ENCODE results near the gene FBXO31. TPM values are rescaled to one million over a fixed set of nuclear protein-coding genes. Genes with fewer than 3 reads are reported as not detected.
"Not testable (repeated sequence)": the region's sequence is repeated elsewhere in the genome, so short reads cannot be mapped to it uniquely, and the experiment has no call there.

The FBXO31 gene
- total RNA-seq, 1 donor from 2014 or later: 27.1 TPM

- H3K9me3 Mint-ChIP-seq: no peaks in the 10 kb centered on the region
- ChIA-PET CTCF (no interaction called here), POLR2A (no interaction called here)
- peaks cover 34% of the 10 kb centered on the region for H3K36me3 Mint-ChIP-seq (ENCODE audit: low read depth)
- H3K4me3 Mint-ChIP-seq: no peak overlapping the region
- ATAC-seq (ENCODE audit: low read depth) (no peak), DNase-seq (no peak)
- H3K27ac Mint-ChIP-seq: no peak overlapping the region
- peaks cover 31% of the 10 kb centered on the region for H3K4me1 Mint-ChIP-seq
- intact Hi-C loops (cut with micrococcal nuclease): no loop called here
- no peaks in the 10 kb centered on the region for H3K27me3 Mint-ChIP-seq
- no peak for TF ChIP-seq CTCF (IDR thresholded peaks at IDR 0.05)
Measured at GRCh38 chr16:87366288-87366687, 17.3 kb downstream of the FBXO31 start.

- no peaks in the 10 kb centered on the region for H3K9me3 Mint-ChIP-seq
- no peak for DNase-seq
- peaks cover 37% of the 10 kb centered on the region for H3K36me3 Mint-ChIP-seq (ENCODE audit: low read depth)
- TF ChIP-seq CTCF (IDR thresholded peaks at IDR 0.05): no peak
- H3K27me3 Mint-ChIP-seq: no peaks in the 10 kb centered on the region
- no peak overlapping the region for H3K27ac Mint-ChIP-seq
- intact Hi-C loops (cut with micrococcal nuclease): no loop called here
- peaks cover 31% of the 10 kb centered on the region for H3K4me1 Mint-ChIP-seq
- ATAC-seq (ENCODE audit: low read depth): no peak
- ChIA-PET POLR2A (no interaction called here), CTCF (no interaction called here)
- no peak overlapping the region for H3K4me3 Mint-ChIP-seq
Measured at GRCh38 chr16:87365021-87365713, 18.4 kb downstream of the FBXO31 start.

- ChIA-PET CTCF (no interaction called here), POLR2A (no interaction called here)
- ATAC-seq (ENCODE audit: low read depth): no peak
- Mint-ChIP-seq H3K4me3 (no peak overlapping the region), H3K9me3 (no peaks in the 10 kb centered on the region), H3K36me3 (ENCODE audit: low read depth) (peaks cover 49% of the 10 kb centered on the region), H3K4me1 (peaks cover 27% of the 10 kb centered on the region), H3K27ac (no peak overlapping the region), H3K27me3 (no peaks in the 10 kb centered on the region)
- DNase-seq: no peak
- intact Hi-C loops (cut with micrococcal nuclease): no loop called here
- no peak for TF ChIP-seq CTCF (IDR thresholded peaks at IDR 0.05)
Measured at GRCh38 chr16:87363771-87364455, 19.7 kb downstream of the FBXO31 start.

GRCh38 chr16:87362828-87363559 is 20.6 kb downstream of the FBXO31 start:
- CTCF ChIA-PET; DNase-seq; H3K4me3 Mint-ChIP-seq; ATAC-seq (ENCODE audit: low read depth); H3K9me3 Mint-ChIP-seq; intact Hi-C loops (cut with micrococcal nuclease); H3K27ac Mint-ChIP-seq; POLR2A ChIA-PET; H3K27me3 Mint-ChIP-seq: not testable (repeated sequence)
- H3K4me1 Mint-ChIP-seq: peaks cover 18% of the 10 kb centered on the region
- H3K36me3 Mint-ChIP-seq (ENCODE audit: low read depth): peaks cover 59% of the 10 kb centered on the region

GRCh38 chr16:87361916-87362619 is 21.5 kb downstream of the FBXO31 start:
- H3K9me3 Mint-ChIP-seq: no peaks in the 10 kb centered on the region
- H3K36me3 Mint-ChIP-seq (ENCODE audit: low read depth): peaks cover 55% of the 10 kb centered on the region
- DNase-seq (no peak), ATAC-seq (ENCODE audit: low read depth) (no peak)
- H3K27me3 Mint-ChIP-seq: no peaks in the 10 kb centered on the region
- no peak for TF ChIP-seq CTCF (IDR thresholded peaks at IDR 0.05)
- ChIA-PET POLR2A (no interaction called here), CTCF (no interaction called here)
- H3K27ac Mint-ChIP-seq: no peak overlapping the region
- H3K4me1 Mint-ChIP-seq: peaks cover 9% of the 10 kb centered on the region
- no peak overlapping the region for H3K4me3 Mint-ChIP-seq
- intact Hi-C loops (cut with micrococcal nuclease): no loop called here

All from activated B cell treated with CpG ODN at 0.5 μM for 24 hours (primary cell).